ENCODE data around the gene PLD4.

DNA sequence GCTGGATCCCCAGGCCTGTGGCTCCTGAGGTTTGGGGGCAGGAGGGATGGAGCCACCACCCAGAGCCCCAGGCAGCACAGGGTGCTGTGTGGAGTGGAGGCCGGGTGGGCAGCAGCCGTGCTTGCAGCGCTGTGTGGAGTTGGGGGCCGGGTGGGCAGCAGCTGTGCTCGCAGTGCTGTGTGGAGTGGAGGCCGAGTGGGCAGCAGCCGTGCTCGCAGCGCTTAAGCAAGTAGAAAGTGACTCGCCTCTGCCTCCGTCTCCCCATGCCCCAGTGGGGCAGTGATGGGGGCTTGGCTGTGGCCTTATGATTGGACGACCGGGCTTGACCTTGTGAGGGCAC lies 49.3 kb upstream of the PLD4 start:
- TF ChIP-seq POLR2A (IDR thresholded peaks at IDR 0.05) (no peak), CTCF (IDR thresholded peaks at IDR 0.05) (no peak)
